GM18868 (cell line): ENCODE data around the gene MRPS23.
A peak's percentile ranks its signal among the peaks of the same experiment; 100 is the strongest.

ENCODE experiments used
- ATAC-seq: cut with Tn5 transposase; IDR thresholded peaks from one replicate; pipeline ENCODE4 v1.9.1; 2021; ENCODE audit warnings: mild to moderate bottlenecking, moderate library complexity; ENCODE audit not compliant: unreplicated experiment

Gene MRPS23

DNA sequence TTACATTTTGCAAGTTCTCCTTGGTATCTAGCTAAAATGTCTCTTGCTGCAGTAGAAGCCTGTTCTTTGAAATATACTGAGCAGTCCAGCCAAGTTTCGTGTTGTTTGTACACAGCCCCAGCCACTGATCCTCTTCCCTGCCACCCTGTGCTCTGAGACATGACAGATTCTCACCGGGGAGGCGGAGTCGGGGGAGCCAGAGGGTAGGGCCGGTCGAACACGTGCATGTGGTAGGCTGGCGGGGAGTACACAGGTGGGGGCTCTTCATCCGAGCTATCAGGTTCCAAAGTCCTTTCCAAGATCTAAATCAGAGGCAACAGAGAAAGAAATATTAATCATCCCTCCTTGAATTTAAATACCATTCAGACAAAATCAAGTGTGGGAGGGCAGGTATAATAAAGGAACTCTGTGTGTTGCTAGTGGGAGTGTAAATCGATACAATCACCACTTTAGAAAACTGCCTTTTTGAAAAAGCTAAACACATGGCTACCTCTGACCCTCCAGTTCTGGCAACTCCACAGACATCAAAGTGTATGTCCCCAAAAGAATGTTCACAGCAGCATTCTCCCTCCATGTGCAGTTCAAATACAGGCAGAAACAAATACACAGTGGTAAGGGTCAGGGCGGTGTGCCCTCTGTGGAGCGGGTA, 29.7 kb upstream of the MRPS23 start:
- ATAC-seq, result no peak

- ATAC-seq, result no peak
Observed at GRCh38 chr17:57877803-57878377, 28.0 kb upstream of the MRPS23 start.

DNA sequence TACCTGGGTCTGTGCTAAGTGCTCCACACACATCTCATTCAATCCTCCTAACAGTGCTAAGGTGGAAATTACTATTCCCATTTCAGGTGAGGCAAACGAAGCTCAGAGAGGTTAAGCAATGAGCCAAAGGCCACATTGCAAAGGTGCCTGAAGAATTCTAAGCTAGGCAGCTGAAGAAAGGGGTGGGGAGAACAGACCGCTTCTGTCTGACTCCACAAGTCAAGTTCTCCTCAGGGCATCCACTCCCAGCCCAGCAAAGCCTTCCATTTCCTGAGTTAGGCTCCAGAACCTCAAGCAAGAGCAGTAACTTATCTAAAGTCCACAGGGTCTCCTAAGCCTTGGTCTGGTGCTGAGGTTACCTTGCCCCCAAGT, 27.0 kb upstream of the MRPS23 start:
- no peak for ATAC-seq

DNA sequence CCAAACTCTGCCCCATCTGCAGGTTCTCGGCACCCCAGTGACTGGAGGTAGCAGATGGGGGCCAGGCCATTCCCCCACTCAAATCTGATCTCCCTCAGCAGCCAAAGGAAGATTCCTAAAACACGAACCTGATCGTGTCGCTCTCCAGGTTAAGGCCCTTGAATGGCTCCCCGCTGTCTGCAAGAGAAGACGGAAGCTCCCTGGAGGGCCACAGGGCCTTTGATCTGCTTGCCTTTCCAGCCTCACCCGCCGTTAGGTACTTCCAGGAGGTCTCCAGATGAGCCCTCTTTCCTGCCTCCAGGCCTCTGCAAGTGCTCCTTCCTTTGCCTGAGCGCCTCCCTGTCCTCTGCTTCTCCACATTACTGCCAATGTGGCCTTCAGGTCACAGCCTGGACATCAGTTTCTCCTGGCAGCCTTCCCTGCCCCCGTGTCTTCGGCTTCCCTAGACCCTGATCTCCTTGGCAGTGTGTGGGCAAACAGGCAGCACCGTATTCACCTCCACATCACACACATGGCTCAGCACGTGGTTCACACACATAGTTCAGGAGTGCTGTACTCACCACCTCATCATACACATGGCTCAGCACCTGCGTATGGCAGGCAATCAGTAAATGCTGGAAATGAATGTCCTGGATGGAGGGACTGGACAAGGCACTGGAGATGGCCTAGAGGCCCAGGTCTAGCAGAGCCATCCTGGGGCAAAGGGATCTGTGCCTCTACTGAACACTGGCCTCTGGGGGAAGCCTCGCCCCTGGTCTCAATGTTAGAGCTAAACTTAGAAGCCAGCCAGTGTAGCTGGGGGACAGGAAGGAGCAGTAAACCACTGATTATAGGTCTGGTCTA, 26.4 kb upstream of the MRPS23 start:
- ATAC-seq, result no peak

- no peak for ATAC-seq
Observed at GRCh38 chr17:57875290-57876022, 25.6 kb upstream of the MRPS23 start.

GRCh38 chr17:57874434-57875289, 24.8 kb upstream of the MRPS23 start:
- no peak for ATAC-seq

DNA sequence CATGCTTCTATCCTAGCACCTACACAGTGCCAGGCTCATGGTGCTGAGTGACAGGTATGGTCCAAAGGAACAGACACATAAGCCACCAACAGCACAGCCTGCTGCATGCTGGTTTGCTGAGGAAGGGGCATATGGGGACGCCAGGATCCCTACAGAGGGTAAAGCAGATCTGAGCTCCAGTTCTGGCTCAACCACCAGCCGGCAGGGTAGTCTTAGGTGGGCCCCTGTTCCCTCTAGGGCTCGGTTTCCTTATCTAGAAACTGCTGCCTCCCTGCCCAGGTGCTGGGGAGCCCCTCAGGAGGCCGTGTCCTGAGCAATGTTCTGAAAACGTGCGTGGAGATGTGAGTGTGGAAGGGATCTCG, 24.2 kb upstream of the MRPS23 start:
- ATAC-seq, result no peak

GRCh38 chr17:57873261-57874057, 23.6 kb upstream of the MRPS23 start:
- ATAC-seq, result no peak

DNA sequence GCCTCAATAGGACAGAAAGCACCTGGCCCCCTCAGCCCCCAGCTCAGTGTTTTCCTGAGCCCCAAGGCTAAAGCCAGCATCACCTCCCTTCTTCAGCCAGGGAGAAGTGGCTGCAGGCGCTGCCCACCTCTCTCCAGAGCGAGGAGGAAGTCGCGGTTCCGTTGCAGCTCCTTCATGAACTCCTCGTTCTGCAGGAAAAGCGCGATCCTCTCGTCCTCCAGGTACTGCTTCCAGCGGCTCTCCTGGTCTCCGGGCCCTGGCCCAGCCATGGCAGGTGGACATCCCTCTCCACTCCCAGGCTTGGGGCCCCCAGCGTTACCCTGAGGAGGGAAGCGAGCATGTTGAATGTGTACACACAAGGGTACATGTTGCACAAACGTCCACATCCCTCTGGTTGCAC, 22.7 kb upstream of the MRPS23 start:
- ATAC-seq, result no peak

- no peak for ATAC-seq
Observed at GRCh38 chr17:57871863-57872262, 22.0 kb upstream of the MRPS23 start.

GRCh38 chr17:57871155-57871554, 21.3 kb upstream of the MRPS23 start:
- no peak for ATAC-seq

DNA sequence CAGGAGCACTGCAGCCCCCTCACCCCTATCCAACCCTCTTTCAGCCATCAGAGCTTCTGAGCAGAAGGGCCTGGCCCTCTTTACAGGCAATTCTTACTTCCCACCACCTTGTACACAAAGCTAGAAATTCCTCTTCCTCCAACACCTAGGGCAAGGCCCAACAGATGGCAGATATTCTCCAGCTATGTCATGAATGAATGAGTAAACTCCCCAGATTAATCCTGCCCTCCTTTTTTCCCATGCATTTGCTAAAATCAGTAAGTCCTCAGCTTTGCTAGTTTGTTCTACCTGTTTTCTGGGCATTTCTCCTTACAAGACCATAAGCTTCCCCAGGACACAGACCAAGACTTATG, 20.4 kb upstream of the MRPS23 start:
- no peak for ATAC-seq

DNA sequence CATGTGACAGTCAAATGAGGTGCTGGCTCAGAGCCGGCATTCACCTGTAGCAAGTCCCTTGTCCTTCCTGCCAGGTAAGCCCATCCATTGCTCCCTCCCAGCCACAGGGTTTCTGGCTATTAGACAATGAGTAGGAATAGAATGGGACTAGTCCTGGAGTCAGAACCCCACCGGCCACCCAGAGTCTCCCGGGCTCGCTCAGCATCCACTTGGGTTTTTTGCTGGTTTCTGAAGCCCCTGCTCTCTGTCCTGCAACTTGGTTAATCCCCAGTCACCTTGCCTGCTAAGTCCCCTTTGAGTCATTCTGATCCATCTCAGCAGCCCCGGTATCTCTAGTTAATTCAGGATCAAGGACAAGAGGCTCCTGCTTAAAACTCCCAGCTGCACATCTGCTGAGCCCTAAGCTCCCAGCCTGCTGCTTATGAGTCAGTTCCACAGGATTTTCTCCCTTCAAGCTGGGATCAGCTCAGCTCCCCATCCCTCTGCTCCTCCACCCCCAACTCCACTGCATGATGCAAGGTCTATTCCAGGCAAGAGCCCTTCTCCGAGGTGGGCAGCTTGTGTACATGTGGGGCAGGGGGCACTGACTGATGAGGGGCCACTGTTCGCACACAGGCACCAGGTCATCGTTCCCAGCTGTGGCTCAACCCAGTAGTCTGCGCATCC, 19.9 kb upstream of the MRPS23 start:
- no peak for ATAC-seq

DNA sequence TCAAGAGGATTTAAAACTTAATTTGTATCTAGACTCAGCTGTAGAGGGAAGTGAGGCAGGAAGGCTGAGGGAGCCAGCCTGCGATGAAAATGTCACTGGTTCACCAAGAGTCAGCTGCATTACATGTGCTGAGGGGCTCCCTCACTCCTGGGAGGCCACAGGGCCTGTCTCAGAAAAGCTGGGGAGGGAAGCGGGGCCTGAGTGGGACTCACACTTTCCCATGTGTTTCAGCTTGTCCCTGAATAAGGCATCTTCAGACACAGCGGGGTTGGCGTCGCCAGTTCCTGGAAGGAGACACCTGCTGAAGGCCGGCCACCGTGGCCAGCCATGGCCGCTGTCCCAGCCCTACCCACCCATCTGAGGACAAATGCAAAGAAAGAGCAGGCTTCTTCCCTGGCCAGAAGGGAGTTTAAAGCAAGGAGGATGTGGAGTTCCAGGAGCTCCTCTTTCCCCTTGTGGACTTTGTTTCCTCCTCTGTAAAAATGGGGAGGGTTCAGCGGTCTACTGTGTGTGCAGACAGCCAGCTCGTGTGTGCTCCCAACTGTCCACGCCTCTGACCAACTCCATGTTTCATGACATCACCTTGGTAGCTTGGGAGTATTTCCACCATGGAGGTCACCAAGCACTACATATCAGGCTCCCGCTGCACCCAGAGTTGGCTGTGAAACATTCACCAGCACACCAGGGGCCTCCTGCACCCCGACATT, 19.2 kb upstream of the MRPS23 start:
- no peak for ATAC-seq

- peak; percentile 88 for ATAC-seq
Observed at GRCh38 chr17:57868007-57868909, 18.4 kb upstream of the MRPS23 start.

DNA sequence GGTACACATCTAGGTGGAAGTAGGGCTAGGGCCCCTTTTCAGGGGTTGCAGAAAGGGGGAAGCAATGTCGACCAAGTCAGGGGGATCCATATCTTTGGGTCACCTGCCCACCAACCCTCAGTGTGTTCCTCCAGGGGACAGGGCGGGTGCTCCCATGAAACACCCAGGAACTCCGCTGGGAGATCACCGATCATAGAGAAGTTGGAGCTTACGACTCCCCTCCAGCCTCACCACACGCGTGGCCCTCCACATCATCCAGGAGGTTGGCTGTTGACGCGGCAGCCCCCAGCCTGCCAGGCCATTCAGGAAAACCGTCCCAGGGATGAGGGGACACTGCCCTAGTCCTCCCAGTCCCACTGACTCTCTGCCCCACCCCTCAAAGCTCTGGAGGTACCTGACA, 17.3 kb upstream of the MRPS23 start:
- no peak for ATAC-seq

- ATAC-seq, result no peak
Observed at GRCh38 chr17:57866723-57867122, 16.9 kb upstream of the MRPS23 start.

DNA sequence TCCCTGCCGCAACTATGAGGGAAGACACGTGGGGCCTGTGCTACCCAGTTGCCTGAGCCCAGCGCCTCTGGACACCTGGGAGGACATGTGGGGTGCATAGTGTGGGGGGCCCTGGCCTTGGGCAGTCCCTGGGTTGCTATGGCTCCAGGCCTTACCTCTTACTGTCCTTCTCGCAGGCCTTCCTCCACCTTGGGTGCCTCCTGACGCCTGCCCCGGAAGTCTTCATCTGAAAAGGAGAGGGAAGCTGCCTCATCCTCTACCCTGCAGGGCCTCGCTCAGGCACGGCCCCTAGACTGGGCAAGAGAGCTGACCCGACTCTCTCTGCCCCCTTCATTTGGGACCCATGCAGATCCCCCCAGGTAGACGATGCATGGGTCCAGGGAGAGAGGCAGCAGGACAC, 16.5 kb upstream of the MRPS23 start:
- no peak for ATAC-seq
